HepG2 (cell line): ENCODE data around the gene KHK. TPM values are rescaled to one million over a fixed set of nuclear protein-coding genes. Genes with fewer than 3 reads are reported as not detected.

Experiments used
- ATAC-seq: fragments of 200-7000 bp; cut with Tn5 transposase; 3 replicates; pipeline ENCODE4 v1.9.1; 2020; ENCODE audit warnings: mild to moderate bottlenecking, moderate library complexity
- BruUV-seq: library from RNA; stranded (reverse); fragments of 400-500 nt; replicated peaks from 2 replicates; lab custom pipeline; 2021; lab: Mats Ljungman, UMichigan
- CTCF ChIA-PET: fragments of 300-600 bp; formaldehyde crosslinking; extraction: SDS; loops from one replicate; lab custom pipeline; 2021; ENCODE audit warnings: low total read pairs, inconsistent platforms, low intra/inter-chr PET ratio; lab: Yijun Ruan, JAX
- POLR2A ChIA-PET: fragments of 350-600 bp; sonication (Branson Sonifier 250); formaldehyde crosslinking; loops from one replicate; lab custom pipeline; 2020; ENCODE audit warnings: antibody characterized with exemption, inconsistent platforms; lab: Yijun Ruan, JAX
- DNase-seq: peaks from one replicate; pipeline ENCODE4 v3.0.0-alpha.2; 2015; ENCODE audit warnings: low spot score
- FAIRE-seq: peaks from 3 replicates; lab custom pipeline; 2011; peaks lifted over from hg19 to GRCh38; lab: Jason Lieb, UNC
- H2AFZ ChIP-seq: one replicate; pipeline ENCODE4 v1.6.1; 2011; ENCODE audit warnings: low read length, inconsistent platforms
- H3K27ac ChIP-seq: fragments of 300-600 bp; 3 replicates; pipeline ENCODE4 v1.8.0; 2011; ENCODE audit warnings: mixed run types, mild to moderate bottlenecking, mixed read lengths, low read length, inconsistent platforms; ENCODE audit not compliant: insufficient read depth; ENCODE audit errors: extremely low read length
- H3K27me3 ChIP-seq, 2 experiments: fragments of 200-600 bp in 1 of 2; 2 replicates in 1 of 2; 3 replicates in 1 of 2; pipeline versions ENCODE4 v1.6.0 to v1.8.0; 2011; ENCODE audit warnings: low read length in 2 of 2, mild to moderate bottlenecking in 2 of 2, moderate library complexity in 2 of 2, inconsistent platforms in 1 of 2; ENCODE audit not compliant: insufficient read depth in 2 of 2, control insufficient read depth in 1 of 2
- H3K36me3 ChIP-seq, 2 experiments: fragments of 200-600 bp in 1 of 2; replicated peaks in 1 of 2; 2 replicates in 1 of 2; 3 replicates in 1 of 2; pipeline versions ENCODE4 v1.5.1 to v1.8.0; 2011; ENCODE audit warnings: low read length in 2 of 2, inconsistent platforms in 1 of 2; ENCODE audit not compliant: insufficient read depth in 2 of 2, control insufficient read depth in 1 of 2
- H3K4me1 ChIP-seq: 2 replicates; pipeline ENCODE4 v1.5.1; 2012; ENCODE audit warnings: low read length, inconsistent platforms; ENCODE audit not compliant: insufficient read depth
- H3K4me2 ChIP-seq: 2 replicates; pipeline ENCODE4 v1.6.0; 2011; ENCODE audit warnings: low read depth, low read length, inconsistent platforms
- H3K4me3 ChIP-seq, 3 experiments: fragments of 200-600 bp in 1 of 3; sonication (generic), shearing (Covaris generic) in 1 of 3; replicated peaks in 1 of 3; 2 replicates each; pipeline ENCODE4 v1.5.1; 2011 to 2016; ENCODE audit warnings: low read length in 3 of 3, inconsistent platforms in 2 of 3, low read depth in 2 of 3, mild to moderate bottlenecking in 2 of 3, control low read depth in 1 of 3, mixed read lengths in 1 of 3; ENCODE audit not compliant: insufficient read depth in 1 of 3
- H3K79me2 ChIP-seq: one replicate; pipeline ENCODE4 v1.6.1; 2011; ENCODE audit warnings: low read length, inconsistent platforms; ENCODE audit not compliant: insufficient read depth
- H3K9ac ChIP-seq: 2 replicates; pipeline ENCODE4 v1.6.0; 2011; ENCODE audit warnings: mild to moderate bottlenecking, low read depth, low read length, inconsistent platforms; ENCODE audit not compliant: insufficient read depth
- H3K9me3 ChIP-seq: 2 replicates; pipeline ENCODE4 v1.5.1; 2012; ENCODE audit warnings: mild to moderate bottlenecking, low read length
- H4K20me1 ChIP-seq: 2 replicates; pipeline ENCODE4 v1.6.0; 2011; ENCODE audit warnings: inconsistent platforms, mild to moderate bottlenecking, low read length, moderate library complexity; ENCODE audit not compliant: insufficient read depth
- ASH2L ChIP-seq: fragments of 300-600, 200-600 bp; sonication (generic); IDR thresholded peaks from 2 replicates; pipeline ENCODE4 v1.7.0; 2017; ENCODE audit warnings: low read depth, mild to moderate bottlenecking, moderate library complexity, mixed read lengths, low read length; ENCODE audit not compliant: insufficient read length
- CBFB ChIP-seq: sonication (generic); formaldehyde crosslinking; IDR thresholded peaks from 2 replicates; pipeline ENCODE4 v1.4.0; 2020; ENCODE audit warnings: missing genetic modification reagents
- ESRRA ChIP-seq: sonication (generic); formaldehyde crosslinking; IDR thresholded peaks from 2 replicates; pipeline ENCODE4 v1.5.1; 2020; ENCODE audit warnings: mild to moderate bottlenecking, low read depth, missing genetic modification reagents
- FIP1L1 ChIP-seq: fragments of 200-400 bp; formaldehyde crosslinking; IDR thresholded peaks from 2 replicates; pipeline ENCODE4 v1.6.1; 2018; ENCODE audit warnings: low read depth, mild to moderate bottlenecking, low read length, moderate library complexity, borderline replicate concordance; ENCODE audit not compliant: insufficient read depth
- KLF6 ChIP-seq: IDR thresholded peaks from 2 replicates; pipeline ENCODE4 v1.8.0; 2016; ENCODE audit warnings: missing biosample characterization, missing genetic modification reagents
- MTF1 ChIP-seq: sonication (generic); formaldehyde crosslinking; IDR thresholded peaks from 2 replicates; pipeline ENCODE4 v1.5.0; 2020; ENCODE audit warnings: missing genetic modification reagents
- MZF1 ChIP-seq: sonication (generic); formaldehyde crosslinking; IDR thresholded peaks from 2 replicates; pipeline ENCODE4 v1.8.1; 2023; ENCODE audit warnings: mild to moderate bottlenecking, missing genetic modification reagents, borderline replicate concordance
- NCOA5 ChIP-seq: sonication (generic); formaldehyde crosslinking; IDR thresholded peaks from 2 replicates; pipeline ENCODE4 v1.4.0; 2020; ENCODE audit warnings: missing genetic modification reagents
- PCBP1 ChIP-seq: fragments of 200-400 bp; formaldehyde crosslinking; IDR thresholded peaks from 2 replicates; pipeline ENCODE4 v1.6.1; 2017; ENCODE audit warnings: mild to moderate bottlenecking, low read depth, low read length, borderline replicate concordance
- RAD51 ChIP-seq: fragments of 450-650 bp; IDR thresholded peaks from 2 replicates; pipeline ENCODE4 v1.6.1; 2016; ENCODE audit warnings: borderline replicate concordance
- RORA ChIP-seq: sonication (generic); formaldehyde crosslinking; IDR thresholded peaks from 2 replicates; pipeline ENCODE4 v1.5.0; 2020; ENCODE audit warnings: mild to moderate bottlenecking, missing genetic modification reagents, moderate library complexity
- TOPORS ChIP-seq: sonication (generic); formaldehyde crosslinking; IDR thresholded peaks from 2 replicates; pipeline ENCODE4 v1.8.0; 2023; ENCODE audit warnings: mild to moderate bottlenecking, missing genetic modification reagents
- ZC3H13 ChIP-seq: sonication (generic); formaldehyde crosslinking; IDR thresholded peaks from 2 replicates; pipeline ENCODE4 v1.8.1; 2023; ENCODE audit warnings: mild to moderate bottlenecking, missing genetic modification reagents, moderate library complexity
- ZNF180 ChIP-seq: sonication (generic); formaldehyde crosslinking; IDR thresholded peaks from 2 replicates; pipeline ENCODE4 v1.4.0; 2020; ENCODE audit warnings: low read depth, missing genetic modification reagents, borderline replicate concordance
- ZNF30 ChIP-seq: sonication (generic); formaldehyde crosslinking; IDR thresholded peaks from 2 replicates; pipeline ENCODE4 v1.5.0; 2020; ENCODE audit warnings: mild to moderate bottlenecking, missing genetic modification reagents
- ZNF34 ChIP-seq: sonication (generic); formaldehyde crosslinking; IDR thresholded peaks from 2 replicates; pipeline ENCODE4 v1.4.0; 2020; ENCODE audit warnings: mild to moderate bottlenecking, missing genetic modification reagents, borderline replicate concordance
- ZNF589 ChIP-seq: sonication (generic); formaldehyde crosslinking; conservative IDR thresholded peaks from 2 replicates; pipeline ENCODE4 v1.8.0; 2022; ENCODE audit warnings: mild to moderate bottlenecking, moderate library complexity, missing genetic modification reagents
- ZSCAN22 ChIP-seq: sonication (generic); formaldehyde crosslinking; IDR thresholded peaks from 2 replicates; pipeline ENCODE4 v1.4.0; 2020; ENCODE audit warnings: mild to moderate bottlenecking, missing genetic modification reagents
- WGBS: methylation state at CpG from one replicate; pipeline ENCODE4 v1.1.6; 2017; ENCODE audit warnings: low lambda C conversion rate; 5-methylcytosine and 5-hydroxymethylcytosine counted together
- in situ Hi-C: cut with HindIII; loops from 2 replicates; pipeline ENCODE4 v1.10.0; 2017; ENCODE audit warnings: low pct_unique_long_range_greater_than_20kb; ENCODE audit not compliant: extremely low pct_ligation_motif_present
- intact Hi-C: fragments of 100-400 bp; cut with micrococcal nuclease; formaldehyde crosslinking; loops from one replicate; pipeline ENCODE4 v1.10.0; 2022; ENCODE audit not compliant: unreplicated experiment
- polyA plus RNA-seq, 8 experiments: library from polyadenylated mRNA; depleted of rRNA in 3 of 8; stranded (reverse) in 7 of 8; unstranded in 1 of 8; fragments of >200 nt; fragmentation: Illumina TruSeq in 4 of 8; extraction: Trizol in 4 of 8; gene quantifications; 2 replicates each; pipeline versions ENCODE4 v1.2.1 to v1.2.3, GENCODE V29; 2011 to 2016; ENCODE audit warnings: low read depth in 4 of 8, missing spikeins in 1 of 8, mixed read lengths in 1 of 8; ENCODE audit not compliant: insufficient read depth in 1 of 8
- total RNA-seq, 5 experiments: library from RNA; depleted of rRNA; stranded (reverse); fragments of >200 nt; fragmentation: Illumina TruSeq; extraction: Trizol; gene quantifications; 2 replicates each; pipeline ENCODE4 v1.2.3, GENCODE V29; 2016; ENCODE audit warnings: low read depth in 1 of 5
- TF ChIP-seq, protein P1 (sequence below): sonication (generic); formaldehyde crosslinking; IDR thresholded peaks from 2 replicates; pipeline ENCODE4 v1.5.0; 2020; ENCODE audit warnings: mild to moderate bottlenecking, missing genetic modification reagents, moderate library complexity
- TF ChIP-seq, protein P2 (sequence below): IDR thresholded peaks from 2 replicates; pipeline ENCODE4 v1.6.1; 2018; ENCODE audit warnings: missing genetic modification reagents, mild to moderate bottlenecking, missing compliant biosample characterization
- TF ChIP-seq, protein P3 (sequence below): IDR thresholded peaks from 2 replicates; pipeline ENCODE4 v1.6.1; 2018; ENCODE audit warnings: missing genetic modification reagents

KHK gene
- total and polyA plus RNA-seq, 2 of the 13 experiments (the other 11 are each of a cell fraction or from before 2014, with no cell fraction given), result 40.9 to 99.2 TPM

DNA sequence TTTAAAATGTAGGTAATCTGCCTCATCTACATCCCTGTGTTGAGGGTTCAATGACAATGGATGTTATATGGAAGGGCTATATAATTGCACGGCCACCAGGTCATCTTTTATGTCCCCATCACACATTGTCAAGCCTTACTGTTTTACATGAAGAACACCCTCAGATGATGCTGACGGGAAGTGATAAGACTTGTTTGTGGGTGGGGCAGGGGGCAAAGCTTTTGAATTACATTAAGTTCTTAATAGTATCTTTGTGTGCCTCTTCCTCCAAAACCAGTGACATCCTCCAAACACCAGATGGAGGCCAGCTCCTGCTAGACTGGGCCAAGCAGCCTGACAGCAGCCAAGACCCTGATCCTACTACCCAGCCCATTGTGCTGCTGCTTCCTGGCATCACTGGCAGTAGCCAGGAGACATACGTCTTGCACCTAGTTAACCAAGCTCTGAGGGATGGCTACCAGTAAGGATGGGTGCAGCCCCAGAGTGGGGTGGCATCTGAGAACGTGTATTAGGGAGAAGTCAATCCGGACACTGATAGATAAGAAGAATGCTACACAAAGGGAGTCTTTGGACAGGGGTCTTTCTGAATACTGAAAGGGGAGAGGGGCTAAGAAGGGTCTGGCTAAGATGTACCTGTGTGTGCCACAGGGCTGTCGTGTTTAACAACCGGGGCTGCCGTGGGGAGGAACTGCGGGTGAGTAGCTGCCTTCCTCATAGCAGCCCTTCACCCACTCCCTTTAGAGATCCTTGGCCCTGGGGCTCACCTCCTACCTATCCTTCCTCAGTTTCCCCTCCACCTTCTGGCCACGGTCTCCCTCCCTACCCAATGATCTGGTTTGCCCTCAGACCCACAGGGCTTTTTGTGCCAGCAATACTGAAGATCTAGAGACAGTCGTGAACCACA, 42.3 kb downstream of the KHK start:
- H3K27ac ChIP-seq, result no peak overlapping the region
- TF ChIP-seq MZF1 (CRISPR knock-in tag) (no peak), MTF1 (CRISPR knock-in tag) (no peak), RORA (CRISPR knock-in tag) (no peak), TOPORS (CRISPR knock-in tag) (no peak), KLF6 (CRISPR knock-in tag) (no peak), ZNF180 (CRISPR knock-in tag) (no peak), ZNF34 (CRISPR knock-in tag) (no peak), PCBP1 (no peak), ZNF30 (no peak), ESRRA (CRISPR knock-in tag) (no peak), ZC3H13 (CRISPR knock-in tag) (peak; percentile 76), ASH2L (no peak), ZSCAN22 (CRISPR knock-in tag) (no peak), RAD51 (no peak), ZNF589 (no peak), FIP1L1 (no peak), CBFB (0 out of 2 replicates have a peak, but pooled peaks have one; percentile 18), NCOA5 (CRISPR knock-in tag) (no peak)
- TF ChIP-seq, protein P1, sequence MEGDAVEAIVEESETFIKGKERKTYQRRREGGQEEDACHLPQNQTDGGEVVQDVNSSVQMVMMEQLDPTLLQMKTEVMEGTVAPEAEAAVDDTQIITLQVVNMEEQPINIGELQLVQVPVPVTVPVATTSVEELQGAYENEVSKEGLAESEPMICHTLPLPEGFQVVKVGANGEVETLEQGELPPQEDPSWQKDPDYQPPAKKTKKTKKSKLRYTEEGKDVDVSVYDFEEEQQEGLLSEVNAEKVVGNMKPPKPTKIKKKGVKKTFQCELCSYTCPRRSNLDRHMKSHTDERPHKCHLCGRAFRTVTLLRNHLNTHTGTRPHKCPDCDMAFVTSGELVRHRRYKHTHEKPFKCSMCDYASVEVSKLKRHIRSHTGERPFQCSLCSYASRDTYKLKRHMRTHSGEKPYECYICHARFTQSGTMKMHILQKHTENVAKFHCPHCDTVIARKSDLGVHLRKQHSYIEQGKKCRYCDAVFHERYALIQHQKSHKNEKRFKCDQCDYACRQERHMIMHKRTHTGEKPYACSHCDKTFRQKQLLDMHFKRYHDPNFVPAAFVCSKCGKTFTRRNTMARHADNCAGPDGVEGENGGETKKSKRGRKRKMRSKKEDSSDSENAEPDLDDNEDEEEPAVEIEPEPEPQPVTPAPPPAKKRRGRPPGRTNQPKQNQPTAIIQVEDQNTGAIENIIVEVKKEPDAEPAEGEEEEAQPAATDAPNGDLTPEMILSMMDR (CRISPR knock-in tag), result peak; percentile 11; the same call in 1 of the 2 replicates
- TF ChIP-seq, protein P2, sequence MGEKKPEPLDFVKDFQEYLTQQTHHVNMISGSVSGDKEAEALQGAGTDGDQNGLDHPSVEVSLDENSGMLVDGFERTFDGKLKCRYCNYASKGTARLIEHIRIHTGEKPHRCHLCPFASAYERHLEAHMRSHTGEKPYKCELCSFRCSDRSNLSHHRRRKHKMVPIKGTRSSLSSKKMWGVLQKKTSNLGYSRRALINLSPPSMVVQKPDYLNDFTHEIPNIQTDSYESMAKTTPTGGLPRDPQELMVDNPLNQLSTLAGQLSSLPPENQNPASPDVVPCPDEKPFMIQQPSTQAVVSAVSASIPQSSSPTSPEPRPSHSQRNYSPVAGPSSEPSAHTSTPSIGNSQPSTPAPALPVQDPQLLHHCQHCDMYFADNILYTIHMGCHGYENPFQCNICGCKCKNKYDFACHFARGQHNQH (CRISPR knock-in tag), result no peak
- TF ChIP-seq, protein P3, sequence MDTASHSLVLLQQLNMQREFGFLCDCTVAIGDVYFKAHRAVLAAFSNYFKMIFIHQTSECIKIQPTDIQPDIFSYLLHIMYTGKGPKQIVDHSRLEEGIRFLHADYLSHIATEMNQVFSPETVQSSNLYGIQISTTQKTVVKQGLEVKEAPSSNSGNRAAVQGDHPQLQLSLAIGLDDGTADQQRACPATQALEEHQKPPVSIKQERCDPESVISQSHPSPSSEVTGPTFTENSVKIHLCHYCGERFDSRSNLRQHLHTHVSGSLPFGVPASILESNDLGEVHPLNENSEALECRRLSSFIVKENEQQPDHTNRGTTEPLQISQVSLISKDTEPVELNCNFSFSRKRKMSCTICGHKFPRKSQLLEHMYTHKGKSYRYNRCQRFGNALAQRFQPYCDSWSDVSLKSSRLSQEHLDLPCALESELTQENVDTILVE (CRISPR knock-in tag), result no peak

More for the DNA sequence above, 42.3 kb downstream of the KHK start:
- in situ Hi-C loops, result no loop called here
- Histone ChIP-seq H3K27me3 (peaks cover 0 to 7% of the 10 kb centered on the region in 2 experiments; a peak in 2 of 5 replicates), H3K36me3 (peaks cover 20 to 34% of the 10 kb centered on the region in 2 experiments), H3K79me2 (peaks cover 16% of the 10 kb centered on the region), H4K20me1 (no peaks in the 10 kb centered on the region; the same call in 1 of the 2 replicates), H3K4me1 (peaks cover 53% of the 10 kb centered on the region), H3K9ac (no peak overlapping the region), H3K4me2 (no peak overlapping the region), H3K9me3 (no peaks in the 10 kb centered on the region), H3K4me3 (no peak overlapping the region), H2AFZ (no peak overlapping the region)
- no peak for FAIRE-seq
- BruUV-seq, result no TSS peak
- intact Hi-C loops, result no loop called here
- ChIA-PET CTCF (no interaction called here), POLR2A (interaction anchor here (1.3 kb wide), 1 partner anchor 66 kb away, joined by 3 read pairs; no protein-coding TSS in a partner anchor)
- no peak for ATAC-seq
- 93% methylated on average over 11 of the region's 11 CpGs for WGBS
- no peak for DNase-seq
